Hepatic stellate cell (primary cell): ENCODE results near the gene NELFB.
A peak's percentile ranks its signal among the peaks of the same experiment; 100 is the strongest.

Experiments
- DNase-seq: peaks from one replicate; pipeline ENCODE4 v3.0.0; 2011; ENCODE audit warnings: low spot score

Gene NELFB

DNA sequence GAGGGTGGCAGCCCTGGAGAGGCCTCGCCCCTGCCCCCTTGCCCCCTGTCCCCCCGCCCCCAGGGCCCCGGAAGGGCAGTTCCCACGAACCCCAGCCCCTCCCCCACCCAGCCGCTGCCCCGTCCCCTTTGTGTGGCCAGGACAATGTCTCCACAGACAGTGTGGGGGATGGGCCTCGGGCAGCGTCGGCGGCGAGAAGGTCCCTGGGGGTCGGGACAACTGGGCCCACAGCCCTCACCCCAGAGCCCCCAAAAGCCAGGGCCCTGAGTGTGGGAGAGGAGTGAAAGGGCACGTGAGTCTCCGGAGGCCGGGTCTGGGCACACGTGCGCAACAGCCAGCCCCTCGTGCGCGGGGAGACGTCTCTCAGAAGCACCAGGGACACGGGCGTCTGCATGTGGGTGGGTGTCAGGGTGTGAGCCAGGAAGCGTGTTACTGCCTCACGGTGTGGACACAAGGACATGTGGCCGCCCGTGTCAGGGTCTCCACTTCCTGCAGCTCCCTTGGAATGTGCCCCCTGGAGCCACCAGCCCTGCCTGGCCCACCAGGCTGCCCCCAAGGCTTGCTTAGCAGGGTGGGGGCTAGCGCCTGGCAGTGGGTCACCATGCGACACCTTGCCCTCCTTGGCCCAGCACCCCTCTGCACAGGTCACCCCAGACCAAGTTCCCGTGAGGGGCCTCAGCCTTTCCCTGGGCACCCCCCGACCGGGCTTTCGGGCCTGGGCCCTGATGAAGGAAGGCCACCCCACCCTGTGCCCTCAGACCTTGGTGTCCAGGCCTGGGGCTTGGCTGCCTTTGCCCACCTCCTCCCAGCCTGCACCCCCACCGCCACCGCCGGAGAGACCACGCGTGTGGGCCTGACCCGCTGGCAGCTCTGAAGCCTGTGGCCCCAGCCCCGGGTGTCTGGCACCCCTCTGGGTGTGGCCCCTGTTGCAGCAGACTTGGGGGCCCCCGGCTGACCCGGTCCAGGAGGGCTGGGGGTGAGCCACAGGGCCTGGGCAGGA is 59.7 kb downstream of the NELFB start:
- peak; percentile 19 for DNase-seq

DNA sequence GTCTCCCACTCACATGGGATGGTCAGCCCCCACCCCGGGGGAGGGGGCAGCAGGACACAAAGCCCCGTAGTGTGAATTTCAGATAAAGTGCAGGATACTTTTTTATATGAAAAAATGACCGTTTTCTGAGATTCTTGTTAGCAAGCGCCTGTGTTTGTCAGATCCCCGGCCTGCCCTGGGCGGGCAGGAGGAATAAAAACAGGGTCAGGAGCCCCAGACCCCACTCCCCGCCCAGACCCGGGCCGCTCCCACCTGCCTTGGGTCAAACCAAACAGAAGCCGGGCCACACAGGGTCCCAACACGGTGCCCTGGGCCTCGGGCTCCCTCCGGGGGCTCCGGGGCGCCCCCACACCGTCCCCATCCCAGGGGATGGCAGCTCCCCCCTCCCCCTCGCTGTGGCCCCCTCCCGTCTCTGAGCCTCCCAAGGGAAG is 60.5 kb downstream of the NELFB start:
- peak; percentile 28 for DNase-seq

DNA sequence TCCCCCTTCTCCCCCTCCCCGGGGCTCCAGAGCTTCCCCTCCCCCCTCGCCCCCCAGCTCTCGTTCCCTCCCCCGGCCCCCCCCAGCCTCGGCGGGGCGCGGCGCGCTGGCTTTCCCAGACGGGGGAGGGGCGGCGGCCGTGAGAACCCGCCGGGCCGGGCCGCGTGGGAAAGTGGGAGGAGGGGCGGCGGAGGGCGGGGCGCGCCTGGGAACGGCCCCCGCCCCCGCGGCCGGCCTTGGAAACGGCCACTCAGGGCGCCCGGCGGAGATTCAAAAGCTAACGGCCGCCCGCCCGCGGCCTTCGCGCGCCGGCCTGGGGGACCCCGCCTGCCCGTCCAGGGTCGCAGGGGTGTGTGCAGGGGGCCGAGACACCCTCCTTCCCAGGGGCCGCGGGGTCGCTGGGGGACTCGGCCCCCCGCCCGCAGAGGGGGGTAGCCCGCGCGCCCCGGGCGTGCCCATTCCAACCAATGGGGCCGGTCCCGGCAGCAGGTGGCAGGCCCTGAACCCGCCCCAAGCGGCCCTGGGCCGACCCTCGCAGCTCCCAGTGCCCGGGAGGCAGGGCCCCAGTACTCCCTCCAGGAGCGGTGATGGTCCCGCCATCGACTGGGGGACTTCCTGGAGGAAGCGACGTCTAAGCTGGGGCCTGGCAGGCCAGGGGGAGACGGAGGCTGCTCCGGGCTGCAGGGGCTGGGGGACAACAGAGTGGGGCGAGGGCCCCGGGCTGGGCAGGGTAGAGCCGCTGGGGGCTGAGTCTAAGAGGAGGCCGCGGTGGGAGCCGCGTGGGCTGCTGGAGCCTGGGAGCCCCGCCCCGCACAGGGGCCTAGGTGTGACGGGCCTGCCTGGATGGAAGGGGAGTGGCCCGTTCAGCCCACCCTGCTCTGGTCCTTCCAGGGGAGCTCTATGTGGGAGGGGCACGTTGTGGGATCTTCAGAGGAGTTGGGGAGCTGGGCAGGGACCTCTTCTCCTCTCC is 61.2 kb downstream of the NELFB start:
- peak; percentile 79 for DNase-seq

DNA sequence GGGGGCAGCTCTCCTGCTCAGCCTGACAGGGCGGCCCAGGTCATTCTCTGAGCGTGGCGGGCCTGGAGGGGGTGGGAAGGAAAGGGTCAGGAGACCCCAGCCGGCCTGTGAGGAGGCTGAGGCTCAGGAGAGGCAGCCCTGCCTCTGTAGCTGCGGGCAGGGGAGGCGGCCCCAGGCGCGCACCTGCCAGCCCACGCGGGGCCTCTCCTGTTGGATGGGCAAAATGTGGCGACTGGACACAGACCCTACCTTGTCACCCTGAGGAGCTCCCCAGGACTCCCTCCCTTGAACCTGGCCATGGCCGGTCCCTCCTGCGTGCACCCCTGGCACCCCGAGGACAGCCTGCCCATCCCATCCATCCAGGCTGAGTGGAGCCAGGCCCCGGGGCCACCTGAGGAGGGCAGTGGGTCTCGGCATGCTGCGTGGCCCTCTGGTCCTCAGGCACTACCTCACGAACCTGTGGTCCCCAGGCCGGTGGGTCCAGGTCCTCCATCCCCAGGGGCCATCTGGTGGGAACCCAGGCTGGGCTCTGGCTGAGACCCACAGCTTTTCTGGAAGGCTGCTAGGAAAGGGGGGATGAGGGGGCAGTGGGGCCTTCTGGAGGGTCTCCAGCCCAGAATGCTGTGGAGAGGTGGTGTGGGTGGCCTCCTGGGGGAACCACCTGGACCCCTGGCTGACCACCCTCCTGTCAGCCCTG is 62.0 kb downstream of the NELFB start:
- DNase-seq, result peak; percentile 7

DNA sequence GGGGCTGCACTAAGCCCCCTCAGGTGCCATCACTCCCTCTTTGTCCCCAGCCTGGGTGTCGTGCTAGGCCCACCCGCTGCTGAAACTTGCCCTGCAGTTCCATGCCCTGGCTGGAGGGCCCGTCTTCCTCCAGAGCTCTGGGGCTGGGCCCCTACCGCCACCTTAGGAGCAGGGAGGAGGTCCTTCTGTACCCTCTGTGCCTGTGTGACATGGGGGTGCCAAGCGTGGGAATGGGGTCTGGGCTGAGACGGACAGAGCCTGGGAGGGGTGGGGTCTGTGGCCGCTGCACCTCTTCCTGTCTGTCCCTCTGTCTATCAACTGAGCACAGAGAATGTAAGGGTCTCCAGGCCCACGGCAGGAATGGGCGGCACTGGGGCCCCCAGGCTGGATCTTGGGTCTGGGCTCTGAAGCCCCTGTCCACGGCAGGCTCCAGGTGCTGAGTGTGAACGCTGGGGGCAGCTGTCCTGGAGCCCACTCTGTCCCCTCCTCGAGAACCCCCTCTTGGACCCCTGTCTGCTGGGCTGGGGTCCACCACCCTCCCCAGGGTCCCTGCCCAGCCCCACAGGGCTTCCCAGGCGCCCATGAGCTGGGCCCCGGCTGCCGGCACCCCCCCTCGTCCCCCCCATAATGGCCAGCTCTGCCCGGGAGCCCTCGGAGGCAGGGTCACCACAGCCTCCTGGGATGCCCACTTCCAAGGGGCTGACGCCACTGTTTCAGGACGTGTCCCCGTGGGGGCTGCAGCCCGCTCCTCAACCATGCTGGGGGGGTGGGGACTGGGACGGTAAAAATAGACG is 62.8 kb downstream of the NELFB start:
- DNase-seq, result peak; percentile 21

DNA sequence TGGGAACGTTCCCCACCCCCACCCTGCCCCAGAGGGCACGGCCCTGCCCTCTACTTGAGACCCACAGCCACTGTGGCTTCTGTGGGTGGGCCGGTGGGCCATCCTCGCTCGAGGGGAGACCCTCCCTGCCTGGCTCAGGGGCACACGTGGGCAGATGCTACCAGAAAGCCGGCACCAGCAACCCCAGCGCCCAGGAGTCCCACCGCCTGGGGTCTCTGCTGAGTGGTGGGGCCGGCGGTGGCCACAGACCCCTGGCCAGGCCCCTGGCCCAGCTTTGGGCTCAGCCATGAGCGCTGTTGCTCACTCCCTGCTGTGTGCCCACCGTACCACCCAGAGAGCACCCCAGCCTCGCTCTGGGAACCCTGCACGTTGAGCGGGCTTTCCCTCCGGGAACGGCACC is 63.5 kb downstream of the NELFB start:
- DNase-seq, result peak; percentile 14

DNA sequence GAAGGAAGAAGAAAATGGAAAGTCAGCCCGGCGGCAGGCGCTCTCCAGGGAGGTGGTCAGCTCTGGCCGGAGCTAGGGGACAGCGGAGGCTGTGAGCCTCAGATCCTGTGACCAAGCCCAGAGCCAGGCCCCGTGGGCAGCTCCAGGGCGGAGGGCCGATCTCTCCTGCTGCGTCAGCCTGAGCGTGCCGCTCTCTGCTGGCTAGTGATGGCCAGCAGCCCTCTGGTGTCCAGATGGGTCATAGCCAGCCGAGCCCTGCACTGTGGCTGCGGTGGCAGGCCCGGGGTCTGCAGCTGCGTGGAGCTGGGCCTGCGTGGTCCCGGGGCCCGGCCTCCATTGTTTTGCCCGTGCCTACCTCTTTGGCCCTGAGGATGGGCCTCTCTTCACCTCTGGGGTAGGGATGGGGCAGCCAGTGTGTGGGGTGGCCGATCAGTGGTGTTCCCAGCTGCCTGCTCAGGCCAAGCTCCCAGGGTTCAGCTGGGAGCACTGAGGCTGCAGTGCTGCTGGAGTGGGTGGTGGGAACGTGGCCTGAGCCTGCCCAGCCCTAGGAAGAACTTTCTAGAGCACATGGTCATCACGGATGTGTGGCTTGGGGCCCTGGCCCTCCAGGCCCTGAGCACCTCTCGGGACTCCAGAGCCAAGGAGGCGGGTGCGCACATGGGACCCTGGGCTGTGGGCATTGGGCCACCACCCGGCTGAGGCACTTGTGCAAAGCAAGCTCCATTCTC is 64.0 kb downstream of the NELFB start:
- DNase-seq, result peak; percentile 95

DNA sequence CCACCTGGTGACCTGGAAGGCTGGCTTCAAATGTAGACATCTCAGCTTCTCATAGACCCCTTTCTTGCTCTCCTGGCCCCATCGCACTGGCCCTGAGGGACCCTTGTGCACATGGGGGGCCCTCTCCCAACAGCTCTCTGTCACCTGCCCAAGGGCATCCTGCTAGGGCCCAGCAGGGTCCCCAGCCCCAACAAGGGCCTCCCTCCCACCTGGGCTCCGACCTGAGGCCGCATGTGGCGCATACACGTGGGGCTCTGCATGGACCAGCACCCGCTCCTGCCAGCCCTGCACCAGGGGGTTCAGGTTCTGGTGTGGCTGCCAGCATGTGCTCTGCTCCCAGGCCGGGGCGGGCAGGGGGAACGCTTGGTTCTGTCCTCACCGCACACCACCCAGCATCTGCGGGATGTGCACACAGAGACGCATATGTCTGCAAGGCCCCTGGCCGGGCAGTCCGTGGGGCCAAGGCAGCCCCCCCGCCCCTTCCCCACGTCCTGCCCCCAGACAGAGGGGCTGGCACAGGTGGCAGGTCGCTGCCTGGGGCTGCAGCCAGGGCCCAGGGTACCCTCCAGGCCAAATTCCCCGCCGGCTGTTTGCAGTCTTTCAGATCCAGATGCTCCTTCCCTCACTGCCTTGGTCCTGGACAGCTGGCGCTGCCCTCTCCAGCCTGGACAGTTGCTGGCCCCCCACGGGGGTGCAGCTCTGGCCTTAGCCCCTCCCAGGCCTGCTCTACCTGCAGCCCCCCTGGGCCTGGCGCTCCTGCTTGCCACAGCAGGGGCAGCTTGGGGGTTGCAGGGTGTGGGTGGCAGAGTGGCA is 64.8 kb downstream of the NELFB start:
- DNase-seq, result no peak

DNA sequence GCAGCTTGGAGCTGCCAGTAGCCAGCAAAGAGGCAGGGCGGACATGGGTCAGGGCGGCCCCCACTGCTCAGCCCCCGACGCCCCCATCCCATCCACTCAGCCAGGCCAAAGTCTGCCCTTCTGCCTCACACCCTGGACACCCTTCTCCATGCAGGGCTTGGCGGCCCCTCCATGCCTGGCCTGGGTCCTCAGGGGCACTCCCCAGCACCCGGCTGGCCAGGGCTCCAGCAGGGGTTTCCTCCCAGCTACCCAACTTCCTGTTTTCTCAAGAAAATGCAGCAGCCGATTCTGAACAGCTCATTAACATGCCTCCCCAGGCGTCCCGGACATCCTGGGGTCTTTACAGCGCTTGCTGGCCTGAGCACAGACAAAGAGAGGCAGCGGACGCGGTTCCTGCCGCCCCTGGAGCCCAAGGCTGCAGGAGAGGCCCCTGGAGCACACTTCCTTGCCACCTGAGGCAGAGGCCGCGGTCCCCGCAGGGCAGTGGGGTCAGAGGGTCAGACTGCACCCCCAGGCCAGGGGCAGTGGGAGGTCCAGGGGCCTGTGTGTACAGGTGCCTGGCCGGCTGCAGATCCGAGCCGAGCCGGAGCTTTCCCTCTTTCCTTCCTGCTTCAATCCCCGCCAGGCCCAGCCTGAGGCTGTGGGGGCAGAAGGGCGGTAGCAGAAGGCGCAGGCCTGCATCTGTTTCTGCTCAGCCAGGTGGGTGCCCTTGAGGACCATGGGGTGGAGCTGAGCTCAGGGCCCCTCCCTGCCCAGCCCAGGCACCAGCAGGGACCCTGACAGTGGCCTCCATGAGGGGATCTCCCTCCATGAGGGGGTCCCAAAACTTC is 65.6 kb downstream of the NELFB start:
- DNase-seq, result no peak

DNA sequence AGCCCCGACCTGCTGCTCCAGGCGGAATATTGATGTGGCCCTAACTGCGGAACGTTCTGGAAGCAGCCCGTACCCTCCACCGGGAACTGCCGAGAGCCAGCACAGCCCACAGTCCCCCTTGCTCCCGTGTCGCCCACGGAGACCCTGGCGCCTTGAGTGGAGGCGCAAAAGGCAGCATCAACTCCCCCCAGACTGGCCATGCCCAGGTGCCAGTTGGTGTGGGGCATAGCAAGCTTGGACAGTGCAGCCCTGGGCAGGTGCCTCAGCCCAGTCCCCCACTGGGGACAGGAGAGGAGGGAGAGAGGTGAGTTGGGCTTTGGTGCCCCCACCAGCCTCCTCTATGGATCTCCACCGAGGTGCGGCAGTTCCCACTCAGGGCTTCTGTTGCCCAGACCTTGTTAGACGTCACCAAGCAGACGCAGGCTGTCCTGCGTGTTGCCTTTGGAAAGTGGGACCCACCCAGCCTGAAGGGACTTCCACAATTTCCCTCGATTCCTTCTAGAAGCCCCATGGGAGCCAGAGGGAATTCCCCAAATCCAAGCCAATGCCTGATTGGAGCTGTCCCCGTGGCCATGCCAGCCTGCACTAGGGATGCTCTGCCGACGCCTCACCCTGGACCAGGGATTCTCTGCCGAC is 66.7 kb downstream of the NELFB start:
- DNase-seq, result no peak
